Central memory CD8-positive, alpha-beta T cell (primary cell): ENCODE data around the gene SMC4.
"Not testable (repeated sequence)": the region's sequence is repeated elsewhere in the genome, so short reads cannot be mapped to it uniquely, and the experiment has no call there.

Experiments
- ATAC-seq: fragments of 150-1000 bp; cut with Tn5 transposase; replicated peaks from 2 replicates; pipeline ENCODE4 v1.10.0; 2022; ENCODE audit warnings: mild to moderate bottlenecking, moderate FRiP score, moderate number of reproducible peaks; ENCODE audit not compliant: poor library complexity, severe bottlenecking; ENCODE audit errors: extremely low read depth
- DNase-seq, 2 donors: peaks; one replicate each; pipeline ENCODE4 v3.0.0; 2021; ENCODE audit warnings: low spot score in 2 of 2
- H3K27ac Mint-ChIP-seq: one replicate; pipeline ENCODE4 v1.8.0; 2022; ENCODE audit warnings: low read depth, mild to moderate bottlenecking, moderate library complexity, mixed read lengths
- H3K27me3 Mint-ChIP-seq: one replicate; pipeline ENCODE4 v1.8.0; 2022; ENCODE audit warnings: mixed read lengths
- H3K36me3 Mint-ChIP-seq: one replicate; pipeline ENCODE4 v1.8.0; 2022; ENCODE audit warnings: mild to moderate bottlenecking, moderate library complexity, mixed read lengths; ENCODE audit not compliant: insufficient read depth
- H3K4me1 Mint-ChIP-seq: one replicate; pipeline ENCODE4 v1.8.0; 2022; ENCODE audit warnings: mixed read lengths
- H3K4me3 Mint-ChIP-seq: one replicate; pipeline ENCODE4 v1.8.0; 2022; ENCODE audit warnings: mild to moderate bottlenecking, moderate library complexity, mixed read lengths
- H3K9me3 Mint-ChIP-seq: one replicate; pipeline ENCODE4 v1.8.0; 2022; ENCODE audit warnings: mixed read lengths

SMC4 gene

DNA sequence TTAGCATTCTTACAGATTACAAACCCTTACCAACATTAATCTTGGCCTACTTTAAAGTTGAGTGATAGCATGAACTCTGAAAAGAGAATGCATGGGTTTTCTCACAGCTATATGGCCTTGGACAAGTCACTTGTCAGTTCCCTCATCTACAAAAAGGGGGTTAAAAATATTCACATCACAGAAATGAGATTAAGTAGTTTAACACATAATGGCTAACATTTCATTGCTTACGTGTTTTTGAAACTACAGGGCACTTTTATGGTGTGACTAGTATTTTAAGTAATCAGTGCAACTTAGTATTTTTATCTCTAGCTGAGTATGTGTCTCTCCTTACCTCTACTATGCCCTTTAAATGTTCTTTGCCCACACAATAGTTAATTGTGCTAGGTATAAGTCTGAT is 36.3 kb downstream of the SMC4 start:
- H3K4me1 Mint-ChIP-seq = peaks cover 29% of the 10 kb centered on the region
- H3K27me3 Mint-ChIP-seq = no peaks in the 10 kb centered on the region
- H3K9me3 Mint-ChIP-seq = no peaks in the 10 kb centered on the region
- H3K4me3 Mint-ChIP-seq = no peak overlapping the region
- ATAC-seq (no peak), DNase-seq (no peak)
- H3K27ac Mint-ChIP-seq = peak overlapping the region; percentile 53
- H3K36me3 Mint-ChIP-seq = peaks cover 35% of the 10 kb centered on the region

DNA sequence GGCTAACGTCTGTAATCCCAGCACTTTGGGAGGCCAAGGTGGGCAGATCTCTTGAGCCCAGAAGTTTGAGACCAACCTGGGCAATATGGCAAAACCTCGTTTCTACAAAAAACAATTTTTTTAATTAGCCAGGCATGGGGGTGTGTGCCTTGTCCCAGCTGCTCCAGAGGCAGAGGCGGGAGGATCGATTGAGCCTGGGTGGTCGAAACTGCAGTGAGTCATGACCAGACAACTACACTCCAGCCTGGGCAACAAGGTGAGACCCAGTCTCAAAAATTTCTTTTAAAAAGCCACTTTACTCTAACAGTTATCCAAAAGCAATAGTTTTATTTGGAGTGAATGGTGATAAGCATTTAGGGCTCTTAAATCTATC is 37.6 kb downstream of the SMC4 start:
- H3K4me1 Mint-ChIP-seq = peaks cover 29% of the 10 kb centered on the region
- no peak for ATAC-seq

DNA sequence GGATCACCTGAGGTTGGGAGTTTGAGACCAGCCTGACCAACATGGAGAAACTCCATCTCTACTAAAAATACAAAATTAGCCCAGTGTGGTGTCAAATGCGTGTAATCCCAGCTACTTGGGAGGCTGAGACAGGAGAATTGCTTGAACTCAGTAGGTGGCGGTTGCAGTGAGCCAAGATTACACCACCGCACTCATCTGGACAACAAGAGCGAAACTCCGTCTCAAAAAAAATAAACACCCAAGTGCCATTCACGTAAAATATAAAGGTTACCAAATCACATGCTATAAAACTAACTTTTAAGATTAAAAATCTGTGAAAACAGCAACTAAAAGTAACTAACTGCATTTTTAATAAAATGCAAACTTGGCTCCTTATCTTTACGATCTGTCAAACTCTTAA is 41.2 kb downstream of the SMC4 start:
- Mint-ChIP-seq H3K4me3 (no peak overlapping the region), H3K27me3 (no peaks in the 10 kb centered on the region), H3K36me3 (peaks cover 30% of the 10 kb centered on the region), H3K9me3 (no peaks in the 10 kb centered on the region), H3K27ac (no peak overlapping the region), H3K4me1 (peaks cover 40% of the 10 kb centered on the region)
- ATAC-seq (no peak), DNase-seq (no peak)

More for the DNA sequence above, 37.6 kb downstream of the SMC4 start:
- no peak for DNase-seq
- no peak overlapping the region for H3K27ac Mint-ChIP-seq
- no peaks in the 10 kb centered on the region for H3K9me3 Mint-ChIP-seq
- peaks cover 30% of the 10 kb centered on the region for H3K36me3 Mint-ChIP-seq
- H3K4me3 Mint-ChIP-seq = no peak overlapping the region
- H3K27me3 Mint-ChIP-seq = no peaks in the 10 kb centered on the region

DNA sequence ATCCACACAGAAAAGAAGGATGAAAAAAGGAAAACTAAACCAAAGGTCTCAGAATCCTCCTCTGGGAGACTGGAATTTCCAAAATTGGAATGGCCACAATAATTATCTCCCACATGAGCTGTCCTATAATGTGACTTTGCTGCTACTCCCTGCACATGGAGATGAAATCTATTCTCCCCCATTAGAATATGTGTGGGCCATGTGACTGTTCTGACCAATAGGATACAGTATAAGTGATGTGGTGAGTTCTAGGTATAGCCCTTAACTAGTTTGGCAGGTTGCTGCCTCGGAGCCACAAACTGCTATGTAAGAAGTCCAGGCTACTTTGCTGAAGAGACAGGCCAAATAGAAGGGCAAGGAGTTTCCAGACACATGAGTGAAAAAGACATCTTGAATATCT is 45.0 kb downstream of the SMC4 start:
- no peak overlapping the region for H3K27ac Mint-ChIP-seq
- peaks cover 23% of the 10 kb centered on the region for H3K36me3 Mint-ChIP-seq
- peaks cover 39% of the 10 kb centered on the region for H3K4me1 Mint-ChIP-seq
- H3K27me3 Mint-ChIP-seq = no peaks in the 10 kb centered on the region
- ATAC-seq = no peak
- no peaks in the 10 kb centered on the region for H3K9me3 Mint-ChIP-seq
- DNase-seq = no peak
- H3K4me3 Mint-ChIP-seq = no peak overlapping the region

DNA sequence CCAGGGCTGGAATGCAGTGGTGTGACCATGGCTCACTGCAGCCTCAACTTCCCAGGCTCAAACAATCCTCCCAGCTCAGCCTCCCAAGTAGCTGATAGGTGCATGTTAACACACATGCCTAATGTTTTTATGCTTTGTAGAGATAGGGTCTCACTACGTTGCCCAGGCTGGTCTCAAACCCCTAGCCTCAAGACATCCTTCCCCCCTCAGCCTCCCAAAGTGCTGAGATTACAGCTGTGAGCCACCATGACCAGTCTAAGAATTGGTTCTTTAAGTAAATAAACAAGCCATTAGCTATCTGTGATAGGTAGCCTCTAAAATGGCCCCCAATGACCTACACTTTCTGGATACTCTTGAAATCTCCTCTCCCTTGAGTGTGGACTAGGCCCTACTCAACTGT is 46.4 kb downstream of the SMC4 start:
- Mint-ChIP-seq H3K9me3 (no peaks in the 10 kb centered on the region), H3K4me1 (peaks cover 41% of the 10 kb centered on the region), H3K27ac (no peak overlapping the region), H3K36me3 (peaks cover 25% of the 10 kb centered on the region), H3K27me3 (no peaks in the 10 kb centered on the region), H3K4me3 (peak overlapping the region; percentile 10)
- DNase-seq (no peak), ATAC-seq (no peak)

DNA sequence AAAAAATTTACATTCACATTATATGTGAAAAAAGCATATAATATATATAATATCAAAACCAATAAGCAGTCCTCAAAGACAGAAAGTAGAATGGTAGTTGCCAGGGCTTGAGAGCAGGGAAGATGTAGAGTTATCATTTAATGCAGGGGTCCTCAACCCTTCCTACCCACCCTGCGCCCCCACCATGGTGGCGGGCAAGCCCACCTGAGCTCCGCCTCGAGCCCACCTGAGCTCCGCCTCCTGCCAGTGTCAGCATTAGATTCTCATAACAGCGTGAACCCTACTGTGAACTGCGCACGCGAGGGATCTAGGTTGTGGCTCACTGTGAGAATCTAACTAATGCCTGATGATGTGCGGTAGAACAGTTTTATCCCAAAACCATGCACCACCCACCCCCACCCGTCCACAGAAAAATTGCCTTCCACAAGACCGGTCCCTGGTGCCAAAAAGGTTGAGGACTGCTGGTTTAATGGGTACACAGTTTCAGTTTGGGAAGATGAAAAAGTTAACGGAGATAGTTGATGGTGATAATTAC is 47.1 kb downstream of the SMC4 start:
- H3K27me3 Mint-ChIP-seq = no peaks in the 10 kb centered on the region
- no peak overlapping the region for H3K27ac Mint-ChIP-seq
- no peaks in the 10 kb centered on the region for H3K9me3 Mint-ChIP-seq
- no peak for ATAC-seq
- no peak for DNase-seq
- H3K4me3 Mint-ChIP-seq = peak overlapping the region; percentile 10
- H3K4me1 Mint-ChIP-seq = peaks cover 41% of the 10 kb centered on the region
- peaks cover 21% of the 10 kb centered on the region for H3K36me3 Mint-ChIP-seq

DNA sequence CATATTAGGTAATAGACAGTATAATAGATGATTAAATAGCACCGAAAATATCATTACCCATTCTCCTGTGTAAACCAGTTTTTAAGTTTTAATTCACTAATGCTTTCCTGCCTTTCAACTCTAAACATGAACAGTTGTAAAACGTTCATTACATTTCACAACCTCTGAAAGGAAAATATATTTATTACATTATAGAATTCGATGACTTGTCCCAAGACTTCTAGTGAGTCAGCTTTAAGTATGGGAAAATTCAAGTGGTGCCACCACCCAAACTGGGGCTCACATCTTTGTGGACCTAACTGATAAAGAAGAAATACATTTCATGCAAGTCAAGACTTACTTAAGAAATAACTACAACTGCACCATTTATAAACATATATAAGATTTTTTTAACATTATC is 48.1 kb downstream of the SMC4 start:
- Mint-ChIP-seq H3K4me1 (peaks cover 41% of the 10 kb centered on the region), H3K27ac (no peak overlapping the region), H3K36me3 (peaks cover 19% of the 10 kb centered on the region)

DNA sequence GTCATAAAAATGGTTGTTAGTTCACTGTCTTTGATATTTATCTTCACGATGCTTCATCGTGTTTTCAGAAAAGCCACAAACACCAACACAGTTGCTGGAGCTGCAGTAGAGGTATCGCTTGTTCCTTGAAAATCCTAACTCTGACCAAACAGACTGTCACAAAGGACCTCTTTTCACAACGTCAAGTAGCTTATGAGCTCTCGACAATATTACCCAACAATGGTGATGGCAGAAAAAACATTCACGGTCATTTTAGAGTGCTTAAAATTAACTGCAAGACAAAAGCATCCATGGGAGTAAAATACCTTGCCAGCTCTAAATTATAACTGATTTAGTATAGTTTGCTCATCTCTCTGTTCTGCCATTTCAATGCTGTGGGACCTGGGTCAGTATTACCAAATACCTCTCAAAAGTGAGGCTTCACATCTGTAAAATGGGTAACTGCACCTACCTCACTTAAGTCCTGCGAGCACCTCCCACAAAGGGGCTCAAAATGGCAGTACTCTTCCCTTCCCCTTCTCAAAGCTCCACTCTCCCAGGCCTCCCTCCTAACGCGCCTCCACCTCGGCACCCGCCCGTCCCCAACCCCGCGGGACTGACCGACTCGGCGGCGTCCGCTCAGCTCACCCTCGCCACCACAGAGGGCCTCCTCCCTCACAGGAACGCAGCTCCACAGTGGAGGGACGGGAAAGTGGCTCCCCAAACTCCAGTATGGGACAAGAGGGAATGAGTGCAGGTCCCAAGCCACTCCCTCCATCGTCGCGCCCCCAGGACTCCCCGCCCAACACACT is 49.6 kb downstream of the SMC4 start:
- ATAC-seq (peak; percentile 56), DNase-seq (no peak)
- Mint-ChIP-seq H3K4me1 (peaks cover 37% of the 10 kb centered on the region), H3K27me3 (no peaks in the 10 kb centered on the region), H3K27ac (peak overlapping the region; percentile 97), H3K4me3 (peak overlapping the region; percentile 100), H3K9me3 (no peaks in the 10 kb centered on the region), H3K36me3 (peaks cover 14% of the 10 kb centered on the region)

More for the DNA sequence above, 48.1 kb downstream of the SMC4 start:
- Mint-ChIP-seq H3K9me3 (no peaks in the 10 kb centered on the region), H3K27me3 (no peaks in the 10 kb centered on the region), H3K4me3 (peak overlapping the region; percentile 10)
- no peak for DNase-seq
- no peak for ATAC-seq

DNA sequence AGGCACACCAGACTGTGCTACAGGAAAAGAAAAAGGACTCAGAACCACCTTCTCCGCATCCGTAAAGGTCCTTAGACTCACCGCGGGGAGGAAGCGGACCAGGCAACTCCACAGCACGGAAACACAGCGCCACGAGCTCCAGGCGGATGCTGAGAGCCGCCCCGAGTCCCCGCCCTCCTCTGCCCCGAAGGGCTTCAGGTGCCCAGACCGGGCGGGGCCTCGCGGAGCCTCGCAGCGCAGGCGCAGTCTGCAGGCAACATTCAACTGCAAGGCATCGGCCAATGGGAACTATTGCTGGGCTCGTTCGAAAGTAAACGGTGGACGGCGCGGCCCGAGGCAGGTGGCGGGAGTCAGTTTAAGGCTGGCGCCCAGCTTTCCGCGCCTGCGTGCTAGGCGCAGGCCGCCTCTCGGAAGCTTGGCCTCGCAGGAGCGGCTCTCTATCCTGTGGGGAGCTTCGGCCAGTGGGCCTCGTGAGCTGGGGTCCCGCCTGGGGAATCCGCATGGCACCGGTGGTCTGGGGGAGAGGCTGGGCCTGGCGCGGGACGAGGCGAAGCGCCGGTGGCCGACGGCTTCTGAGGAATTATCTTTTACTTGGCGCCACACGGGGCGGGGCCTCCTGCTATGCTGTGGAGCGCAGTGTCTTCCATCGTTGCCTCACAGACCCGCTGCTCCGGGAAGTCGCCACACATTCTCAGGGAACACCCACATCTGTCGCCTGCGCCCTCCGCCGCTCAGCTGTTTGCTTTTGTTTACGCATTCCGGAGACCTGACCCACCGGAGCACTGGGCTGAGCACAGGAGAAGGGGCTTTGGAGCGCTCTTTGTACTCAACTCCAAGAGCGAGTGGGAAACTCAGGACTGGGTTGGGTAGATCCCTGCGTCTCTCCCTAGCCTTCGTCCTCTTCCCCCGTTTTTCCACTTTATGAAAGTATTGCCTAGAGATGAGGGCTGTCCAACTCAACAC is 50.5 kb downstream of the SMC4 start, which contains the start of gene TRIM59:
Gene TRIM59 (minus strand): TSS at position 151 of the 963 bp plus-strand sequence. CDS start 10,603 bp downstream, outside the sequence.
- H3K4me1 Mint-ChIP-seq = peaks cover 32% of the 10 kb centered on the region
- H3K27ac Mint-ChIP-seq = peak within 1 kb of the TSS; percentile 97
- ATAC-seq = peak; percentile 95
- no peaks in the 10 kb centered on the region for H3K27me3 Mint-ChIP-seq
- H3K36me3 Mint-ChIP-seq = peaks cover 10% of the 10 kb centered on the region
- H3K4me3 Mint-ChIP-seq = peak within 1 kb of the TSS; percentile 100
- peak; percentile 91 to 94 for DNase-seq
- no peaks in the 10 kb centered on the region for H3K9me3 Mint-ChIP-seq

DNA sequence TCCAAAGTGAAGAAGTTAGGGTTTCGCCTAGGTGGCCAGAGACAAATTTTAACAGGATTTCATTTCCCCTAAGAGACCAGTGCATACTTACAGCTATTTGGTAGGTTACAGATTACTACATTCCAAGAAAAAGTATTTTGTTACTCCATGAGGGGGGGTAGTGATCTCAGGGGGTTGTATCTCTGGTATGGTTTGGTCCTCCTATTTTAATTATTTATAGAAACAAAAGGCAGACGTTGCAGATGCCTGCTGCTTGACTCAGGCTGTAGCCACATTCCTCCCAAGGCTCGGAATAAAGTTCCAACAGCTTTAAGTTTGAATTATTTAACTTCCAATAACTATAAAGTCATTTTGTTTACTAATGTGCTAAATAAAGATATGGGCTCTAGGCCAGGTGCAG is 51.4 kb downstream of the SMC4 start:
- Mint-ChIP-seq H3K4me3 (peak overlapping the region; percentile 100), H3K4me1 (peaks cover 28% of the 10 kb centered on the region), H3K27me3 (no peaks in the 10 kb centered on the region), H3K36me3 (peaks cover 8% of the 10 kb centered on the region), H3K27ac (no peak overlapping the region), H3K9me3 (no peaks in the 10 kb centered on the region)
- ATAC-seq = no peak
- DNase-seq = no peak

DNA sequence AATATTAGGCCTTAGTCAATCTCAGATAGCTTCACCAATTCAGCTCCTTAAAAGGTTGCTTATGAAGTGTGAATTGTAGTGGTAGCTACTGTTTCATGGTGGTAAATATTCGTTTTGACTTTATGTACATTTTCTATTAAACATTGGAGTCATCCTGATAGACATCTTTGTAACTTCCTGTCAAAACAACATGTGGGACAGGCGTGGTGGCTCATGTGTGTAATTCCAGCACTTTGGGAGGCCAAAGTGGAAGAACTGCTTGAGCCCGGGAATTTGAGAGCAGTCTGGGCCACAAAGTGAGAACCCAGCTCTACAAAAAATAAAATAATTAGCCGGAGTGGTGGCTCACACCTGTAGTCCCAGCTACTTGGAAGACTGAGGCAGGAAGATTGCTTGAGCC is 52.2 kb downstream of the SMC4 start:
- H3K36me3 Mint-ChIP-seq = peaks cover 8% of the 10 kb centered on the region

DNA sequence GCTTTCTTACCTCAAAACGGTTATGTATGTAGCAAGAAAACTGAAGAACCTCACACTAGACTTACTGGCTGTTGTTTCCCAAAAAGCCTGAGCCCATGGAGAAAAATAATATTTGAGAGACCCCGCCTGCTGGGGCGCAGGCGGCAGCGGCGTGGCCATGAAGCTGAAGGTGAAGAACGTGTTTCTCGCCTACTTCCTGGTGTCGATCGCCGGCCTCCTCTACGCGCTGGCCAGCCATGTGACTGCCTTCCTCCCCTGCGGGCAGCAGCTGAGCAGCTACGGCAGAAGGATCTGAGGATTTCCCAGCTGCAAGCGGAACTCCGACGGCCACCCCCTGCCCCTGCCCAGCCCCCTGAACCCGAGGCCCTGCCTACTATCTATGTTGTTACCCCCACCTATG is 52.8 kb downstream of the SMC4 start:
- DNase-seq, H3K9me3 Mint-ChIP-seq, H3K4me3 Mint-ChIP-seq, ATAC-seq, H3K36me3 Mint-ChIP-seq, H3K27me3 Mint-ChIP-seq, H3K27ac Mint-ChIP-seq: not testable (repeated sequence)
- H3K4me1 Mint-ChIP-seq = peaks cover 17% of the 10 kb centered on the region

More for the DNA sequence above, 52.2 kb downstream of the SMC4 start:
- Mint-ChIP-seq H3K27ac (no peak overlapping the region), H3K4me1 (peaks cover 20% of the 10 kb centered on the region), H3K27me3 (no peaks in the 10 kb centered on the region), H3K4me3 (no peak overlapping the region), H3K9me3 (no peaks in the 10 kb centered on the region)
- DNase-seq (no peak), ATAC-seq (no peak)
